CD8-positive, alpha-beta memory T cell (primary cell): ENCODE results near the gene XKR7. TPM values are rescaled to one million over a fixed set of nuclear protein-coding genes. Genes with fewer than 3 reads are reported as not detected.

Source experiments
- CTCF ChIA-PET: fragments of 350-600 bp; sonication (Branson Sonifier 250); formaldehyde crosslinking; loops from one replicate; lab custom pipeline; 2021; ENCODE audit warnings: antibody characterized with exemption; lab: Charles Lee
- POLR2A ChIA-PET: fragments of 350-600 bp; sonication (Branson Sonifier 250); formaldehyde crosslinking; loops from one replicate; lab custom pipeline; 2021; ENCODE audit warnings: antibody characterized with exemption; lab: Charles Lee
- DNase-seq, 5 donors: peaks; one replicate each; pipeline versions ENCODE4 v3.0.0 to v3.0.0-alpha.2; 2020 to 2022; ENCODE audit warnings: mixed read lengths in 1 of 5
- H3K27ac ChIP-seq: one replicate; pipeline ENCODE4 v1.7.0; 2013; ENCODE audit warnings: low read depth, mild to moderate bottlenecking, low read length, moderate library complexity
- H3K27me3 ChIP-seq: 2 replicates; pipeline ENCODE4 v1.7.0; 2013; ENCODE audit warnings: low read length, mild to moderate bottlenecking; ENCODE audit not compliant: insufficient read depth, poor library complexity, severe bottlenecking
- H3K36me3 ChIP-seq: 2 replicates; pipeline ENCODE4 v1.7.0; 2013; ENCODE audit warnings: mild to moderate bottlenecking, low read length, moderate library complexity; ENCODE audit not compliant: insufficient read depth
- H3K4me1 ChIP-seq: 2 replicates; pipeline ENCODE4 v1.7.0; 2013; ENCODE audit warnings: mild to moderate bottlenecking, low read length, moderate library complexity; ENCODE audit not compliant: insufficient read depth
- H3K4me3 ChIP-seq: 2 replicates; pipeline ENCODE4 v1.7.0; 2013; ENCODE audit warnings: mild to moderate bottlenecking, low read length
- H3K9me3 ChIP-seq: 2 replicates; pipeline ENCODE4 v1.7.0; 2013; ENCODE audit warnings: mild to moderate bottlenecking, low read length
- H3K27ac Mint-ChIP-seq, 8 donors: one replicate each; pipeline ENCODE4 v1.8.0; 2020 to 2021; ENCODE audit warnings: mixed read lengths in 8 of 8, mild to moderate bottlenecking in 6 of 8, inconsistent platforms in 3 of 8, moderate library complexity in 3 of 8
- H3K27me3 Mint-ChIP-seq, 2 donors: one replicate each; pipeline ENCODE4 v1.8.0; 2020 to 2021; ENCODE audit warnings: mixed read lengths in 2 of 2, mild to moderate bottlenecking in 1 of 2, moderate library complexity in 1 of 2
- H3K36me3 Mint-ChIP-seq, 3 donors: one replicate each; pipeline ENCODE4 v1.8.0; 2020 to 2021; ENCODE audit warnings: mixed read lengths in 3 of 3, inconsistent platforms in 1 of 3, mild to moderate bottlenecking in 1 of 3
- H3K4me1 Mint-ChIP-seq, 3 donors: one replicate each; pipeline ENCODE4 v1.8.0; 2020 to 2021; ENCODE audit warnings: mixed read lengths in 3 of 3, inconsistent platforms in 1 of 3, mild to moderate bottlenecking in 1 of 3
- H3K4me3 Mint-ChIP-seq, 7 donors: one replicate each; pipeline ENCODE4 v1.8.0; 2020 to 2021; ENCODE audit warnings: mixed read lengths in 7 of 7, mild to moderate bottlenecking in 6 of 7, moderate library complexity in 4 of 7, inconsistent platforms in 2 of 7
- H3K9me3 Mint-ChIP-seq, 5 donors: one replicate each; pipeline ENCODE4 v1.8.0; 2020 to 2022; ENCODE audit warnings: mixed read lengths in 5 of 5, mild to moderate bottlenecking in 3 of 5, moderate library complexity in 2 of 5, inconsistent platforms in 1 of 5
- polyA plus RNA-seq: library from polyadenylated mRNA; unstranded; fragments of 300-500 nt; fragmentation: Illumina TruSeq; gene quantifications from one replicate; pipeline ENCODE4 v1.2.3, GENCODE V29; 2021
- total RNA-seq, 2 experiments: library from RNA; stranded (reverse); gene quantifications; one replicate each; pipeline ENCODE4 v1.2.3, GENCODE V29; 2021

The XKR7 gene
- total and polyA plus RNA-seq, 3 experiments from 2014 or later: 0.02 TPM; not detected in 2

DNA sequence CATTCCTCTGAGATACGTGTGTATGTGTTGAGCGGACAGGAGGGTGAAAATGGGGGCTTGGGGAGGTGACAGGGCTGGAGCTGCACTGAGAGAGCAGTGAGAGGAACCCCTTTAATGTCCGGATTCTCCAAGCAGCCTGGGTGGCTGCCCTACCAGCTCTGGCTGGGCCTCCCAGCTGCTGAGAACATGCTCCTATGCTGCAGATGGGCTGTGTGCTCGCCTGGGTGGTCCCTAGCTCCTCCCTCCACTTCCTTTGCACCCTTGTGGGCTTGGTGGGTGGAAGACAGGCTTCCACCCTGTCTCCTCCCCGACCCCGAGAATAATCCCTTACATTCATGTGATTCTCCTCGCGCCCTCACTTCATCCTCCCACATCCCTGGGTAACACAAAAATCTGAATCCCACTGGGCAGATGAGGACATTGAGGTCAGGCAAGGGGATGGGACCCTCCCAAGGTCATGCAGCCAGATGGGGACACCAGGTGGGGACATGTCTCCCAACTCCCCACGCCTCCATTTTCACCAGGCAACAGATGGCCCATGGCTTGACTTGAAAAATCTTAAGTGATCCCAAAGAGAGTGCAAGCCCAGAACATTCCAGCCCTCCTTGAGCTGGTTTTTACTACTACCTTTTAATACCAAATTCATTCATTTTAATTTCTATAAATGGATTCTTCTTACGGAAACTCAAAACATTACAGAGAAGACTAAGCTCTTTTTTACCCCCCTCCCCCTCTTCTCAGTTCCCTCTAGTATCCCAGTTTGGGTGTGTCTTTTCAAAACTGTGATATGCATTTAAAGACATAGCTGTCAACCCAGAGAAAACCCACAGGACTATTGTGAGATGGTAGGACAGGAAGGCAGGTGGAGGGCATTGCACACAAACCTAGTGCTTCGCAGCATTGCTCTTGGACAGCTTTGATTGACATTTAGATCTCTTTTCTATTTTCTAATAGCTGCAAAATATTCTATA lies 11.1 kb upstream of the XKR7 start:
- H3K27me3 ChIP-seq: peaks cover 5% of the 10 kb centered on the region
- ChIA-PET POLR2A (no interaction called here), CTCF (interaction anchor here (0.9 kb wide), 2 partner anchors 104 to 110 kb away, joined by 3 read pairs; no protein-coding TSS in a partner anchor)
- Mint-ChIP-seq H3K9me3 (no peaks in the 10 kb centered on the region), H3K4me1 (peaks cover 5% of the 10 kb centered on the region in 3 donors), H3K27ac (no peak overlapping the region), H3K27me3 (peaks cover 21 to 47% of the 10 kb centered on the region in 2 donors), H3K4me3 (no peak overlapping the region), H3K36me3 (peaks cover 0 to under 1% (median 0%) of the 10 kb centered on the region in 3 donors)
- H3K9me3 ChIP-seq: no peaks in the 10 kb centered on the region
- H3K4me1 ChIP-seq: peaks cover 4% of the 10 kb centered on the region
- no peak overlapping the region for H3K4me3 ChIP-seq
- DNase-seq: no peak
- H3K36me3 ChIP-seq: no peaks in the 10 kb centered on the region
- no peak overlapping the region for H3K27ac ChIP-seq

DNA sequence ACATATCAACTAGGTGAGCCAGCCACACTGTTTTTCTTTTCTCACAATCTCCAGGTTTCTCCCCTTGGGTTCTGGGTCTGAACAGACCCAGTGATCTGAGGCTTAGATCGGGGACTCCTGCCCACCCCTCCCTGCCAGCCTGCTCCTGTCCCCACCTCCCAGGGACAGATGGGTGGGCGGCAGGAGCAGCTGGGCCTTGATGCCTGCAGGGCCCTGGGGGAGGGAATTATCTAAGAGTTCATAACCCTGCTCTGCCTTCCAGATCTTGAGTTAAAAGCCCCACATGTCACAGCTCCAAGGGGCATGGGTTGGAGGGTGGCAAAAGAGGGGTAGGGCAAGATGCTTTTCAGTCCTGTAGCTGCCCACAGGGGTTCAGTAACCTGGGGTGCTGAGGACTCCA lies 5.2 kb upstream of the XKR7 start:
- no peaks in the 10 kb centered on the region for H3K36me3 ChIP-seq
- peaks cover 14% of the 10 kb centered on the region for H3K27me3 ChIP-seq
- no peaks in the 10 kb centered on the region for H3K4me1 ChIP-seq
- ChIA-PET POLR2A (no interaction called here), CTCF (no interaction called here)
- H3K27ac Mint-ChIP-seq: no peak overlapping the region
- no peak overlapping the region for H3K27ac ChIP-seq
- peaks cover 0 to 4% (median 0%) of the 10 kb centered on the region in 3 donors for H3K36me3 Mint-ChIP-seq
- no peak for DNase-seq
- H3K27me3 Mint-ChIP-seq: peaks cover 37 to 70% of the 10 kb centered on the region in 2 donors
- H3K4me1 Mint-ChIP-seq: peaks cover 0 to 5% (median 4%) of the 10 kb centered on the region in 3 donors
- H3K4me3 ChIP-seq: no peak overlapping the region
- no peak overlapping the region for H3K4me3 Mint-ChIP-seq
- H3K9me3 ChIP-seq: no peaks in the 10 kb centered on the region
- peaks cover 0 to 3% (median 0%) of the 10 kb centered on the region in 5 donors for H3K9me3 Mint-ChIP-seq

DNA sequence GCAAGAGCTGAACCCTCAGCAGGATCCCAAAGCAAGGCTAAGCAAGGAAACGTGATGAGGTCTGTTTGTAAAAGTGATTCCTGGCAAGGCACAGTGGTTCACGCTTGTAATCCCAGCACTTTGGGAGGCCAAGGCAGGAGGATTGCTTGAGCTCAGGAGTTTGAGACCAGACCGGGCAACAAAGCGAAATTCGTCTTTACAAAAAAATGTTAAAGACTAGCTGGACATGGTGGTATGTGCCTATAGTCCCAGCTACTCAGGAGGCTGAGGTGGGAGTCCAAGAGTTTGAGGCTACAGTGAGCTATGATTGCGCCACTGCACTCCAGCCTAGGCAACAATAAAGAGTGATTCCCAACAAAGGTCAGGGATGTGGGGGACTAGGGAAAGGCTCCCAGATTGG lies 4.1 kb upstream of the XKR7 start:
- H3K9me3 ChIP-seq: no peaks in the 10 kb centered on the region
- H3K27ac ChIP-seq: no peak overlapping the region
- Mint-ChIP-seq H3K27ac (no peak overlapping the region), H3K27me3 (peaks cover 36 to 72% of the 10 kb centered on the region in 2 donors), H3K36me3 (peaks cover 0 to 4% (median 0%) of the 10 kb centered on the region in 3 donors), H3K4me3 (no peak overlapping the region), H3K9me3 (peaks cover 0 to 3% (median 2%) of the 10 kb centered on the region in 5 donors), H3K4me1 (peaks cover 5 to 10% (median 8%) of the 10 kb centered on the region in 3 donors)
- H3K4me1 ChIP-seq: no peaks in the 10 kb centered on the region
- CTCF ChIA-PET: interaction anchor here (0.8 kb wide), 1 partner anchor 12 kb away, joined by 3 read pairs; the partner anchor contains the start of gene PDRG1
- no peaks in the 10 kb centered on the region for H3K36me3 ChIP-seq
- no peak for DNase-seq
- no peak overlapping the region for H3K4me3 ChIP-seq
- H3K27me3 ChIP-seq: peaks cover 18% of the 10 kb centered on the region
- POLR2A ChIA-PET: no interaction called here

DNA sequence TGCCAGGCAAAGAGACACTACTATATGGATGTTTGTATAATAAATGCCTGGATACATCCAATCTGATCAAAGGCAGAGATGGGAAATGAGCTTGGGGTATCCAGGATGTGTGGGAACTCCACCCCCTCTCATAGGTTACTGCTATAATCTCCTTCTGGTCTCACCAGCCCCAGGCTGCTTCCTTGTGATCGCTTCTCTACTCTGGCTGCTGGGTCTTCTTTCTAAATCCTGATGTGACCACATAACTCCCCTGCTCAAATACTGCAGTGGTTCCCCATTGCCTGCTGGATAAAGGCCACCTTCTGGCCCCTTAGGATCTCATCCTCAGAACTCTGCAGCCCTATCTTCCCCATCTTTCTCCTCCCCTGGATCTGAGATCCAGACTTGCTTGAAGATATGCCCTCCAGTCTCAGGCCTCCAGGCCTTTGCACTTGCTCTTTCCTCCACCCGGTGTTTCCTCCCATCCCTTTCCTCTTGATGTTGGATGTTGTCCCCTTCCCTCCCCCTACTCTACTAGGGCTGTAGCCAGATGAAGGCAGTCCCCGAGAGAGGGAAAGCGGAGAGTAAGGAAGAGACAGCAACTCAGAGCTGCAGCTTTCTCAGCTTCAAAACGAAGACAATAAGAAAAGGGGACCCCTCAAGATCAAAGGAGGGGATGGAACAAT lies 828 bp upstream of the XKR7 start:
- H3K27me3 Mint-ChIP-seq: peaks cover 40 to 70% of the 10 kb centered on the region in 2 donors
- no peaks in the 10 kb centered on the region for H3K4me1 ChIP-seq
- ChIA-PET CTCF (interaction anchor here (2.6 kb wide), 1 partner anchor 15 kb away, joined by 11 read pairs; the partner anchor contains the start of gene PDRG1), POLR2A (no interaction called here)
- H3K9me3 ChIP-seq: no peaks in the 10 kb centered on the region
- no peaks in the 10 kb centered on the region for H3K36me3 ChIP-seq
- no peak overlapping the region for H3K4me3 ChIP-seq
- no peak for DNase-seq
- peaks cover 25% of the 10 kb centered on the region for H3K27me3 ChIP-seq
- H3K27ac ChIP-seq: no peak overlapping the region
- peak overlapping the region; percentile 28 to 77 (median 52) for H3K4me3 Mint-ChIP-seq
- H3K36me3 Mint-ChIP-seq: peaks cover 0 to 4% (median 0%) of the 10 kb centered on the region in 3 donors
- H3K9me3 Mint-ChIP-seq: peaks cover 0 to 4% (median 2%) of the 10 kb centered on the region in 5 donors
- H3K27ac Mint-ChIP-seq: peak overlapping the region in 2 of 8 donors; percentile 45 to 91
- peaks cover 5 to 13% (median 8%) of the 10 kb centered on the region in 3 donors for H3K4me1 Mint-ChIP-seq

DNA sequence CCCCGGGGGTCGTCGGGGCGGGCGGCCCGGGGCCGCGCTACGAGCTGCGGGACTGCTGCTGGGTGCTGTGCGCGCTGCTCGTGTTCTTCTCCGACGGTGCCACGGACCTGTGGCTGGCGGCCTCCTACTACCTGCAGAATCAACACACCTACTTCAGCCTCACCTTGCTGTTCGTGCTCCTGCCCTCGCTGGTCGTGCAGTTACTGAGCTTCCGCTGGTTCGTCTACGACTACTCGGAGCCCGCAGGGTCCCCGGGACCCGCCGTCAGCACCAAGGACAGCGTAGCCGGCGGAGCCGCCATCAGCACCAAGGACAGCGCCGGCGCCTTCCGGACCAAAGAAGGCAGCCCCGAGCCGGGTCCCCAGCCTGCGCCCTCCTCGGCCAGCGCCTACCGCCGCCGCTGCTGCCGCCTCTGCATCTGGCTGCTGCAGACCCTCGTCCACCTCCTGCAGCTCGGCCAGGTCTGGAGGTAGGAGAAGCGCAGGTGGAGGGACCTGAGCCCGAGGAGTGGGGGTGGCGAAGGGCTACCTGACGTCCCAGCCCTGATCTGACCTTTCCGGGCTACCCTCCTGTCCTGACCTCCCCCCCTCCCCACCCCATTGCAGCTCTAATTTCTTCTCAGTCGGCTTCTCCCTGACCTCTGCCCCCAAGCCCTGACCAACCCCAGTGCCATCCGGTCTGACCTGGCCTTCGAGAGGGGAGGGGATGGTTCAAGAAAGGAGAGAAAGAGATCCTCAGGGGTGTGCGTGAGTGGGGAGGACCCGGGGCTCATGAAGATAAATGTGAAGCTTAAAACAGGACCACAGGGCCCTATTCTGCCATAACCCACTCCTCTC lies 558 bp downstream of the XKR7 start:
- Histone ChIP-seq H3K27ac (no peak overlapping the region), H3K4me1 (no peaks in the 10 kb centered on the region), H3K9me3 (no peaks in the 10 kb centered on the region), H3K36me3 (no peaks in the 10 kb centered on the region), H3K27me3 (peaks cover 25% of the 10 kb centered on the region), H3K4me3 (no peak overlapping the region)
- H3K27me3 Mint-ChIP-seq: peaks cover 45 to 73% of the 10 kb centered on the region in 2 donors
- peak overlapping the region; percentile 73 to 87 (median 85) for H3K4me3 Mint-ChIP-seq
- H3K27ac Mint-ChIP-seq: peak overlapping the region in 2 of 8 donors; percentile 55 to 61
- peaks cover 0 to 4% (median 0%) of the 10 kb centered on the region in 3 donors for H3K36me3 Mint-ChIP-seq
- CTCF ChIA-PET: interaction anchor here (0.7 to 1.4 kb wide), 3 partner anchors 16 to 116 kb away, joined by 3 to 5 read pairs (median 3); partner anchors contain the start of gene PDRG1
- H3K4me1 Mint-ChIP-seq: peaks cover 5 to 13% (median 8%) of the 10 kb centered on the region in 3 donors
- peaks cover 0 to 4% (median 2%) of the 10 kb centered on the region in 5 donors for H3K9me3 Mint-ChIP-seq
- POLR2A ChIA-PET: no interaction called here
- DNase-seq: peak; percentile 72 to 86 (median 79)

DNA sequence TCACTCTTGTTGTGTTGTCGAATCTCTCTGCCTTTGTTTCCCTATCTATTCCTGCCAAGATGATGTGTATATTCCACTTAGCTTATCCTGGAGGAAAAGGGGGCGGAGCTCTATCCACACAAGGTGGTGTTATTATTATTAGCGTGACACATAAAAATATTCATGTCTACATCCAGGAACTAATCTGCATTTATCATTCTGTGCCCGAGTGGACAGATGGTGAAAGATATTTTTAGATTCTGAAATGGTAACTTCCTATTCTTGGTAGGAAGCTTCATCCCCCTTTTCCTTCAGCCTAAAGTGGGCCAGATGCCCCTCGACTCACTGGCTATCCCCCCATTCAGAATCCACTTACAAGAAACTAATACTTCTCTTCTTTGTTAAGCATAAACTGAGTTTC lies 2.0 kb downstream of the XKR7 start:
- no peak overlapping the region for H3K27ac ChIP-seq
- CTCF ChIA-PET: no interaction called here
- H3K4me1 ChIP-seq: no peaks in the 10 kb centered on the region
- Mint-ChIP-seq H3K4me1 (peaks cover 5 to 13% (median 8%) of the 10 kb centered on the region in 3 donors), H3K27me3 (peaks cover 40 to 77% of the 10 kb centered on the region in 2 donors), H3K4me3 (peak overlapping the region in 2 of 7 donors; percentile 27 to 65), H3K9me3 (peaks cover 0 to 4% (median 2%) of the 10 kb centered on the region in 5 donors), H3K36me3 (peaks cover 0 to 4% (median 0%) of the 10 kb centered on the region in 3 donors), H3K27ac (peak overlapping the region in 2 of 8 donors; percentile 9 to 29)
- peaks cover 20% of the 10 kb centered on the region for H3K27me3 ChIP-seq
- no peaks in the 10 kb centered on the region for H3K36me3 ChIP-seq
- DNase-seq: no peak
- no peak overlapping the region for H3K4me3 ChIP-seq
- POLR2A ChIA-PET: no interaction called here
- no peaks in the 10 kb centered on the region for H3K9me3 ChIP-seq

DNA sequence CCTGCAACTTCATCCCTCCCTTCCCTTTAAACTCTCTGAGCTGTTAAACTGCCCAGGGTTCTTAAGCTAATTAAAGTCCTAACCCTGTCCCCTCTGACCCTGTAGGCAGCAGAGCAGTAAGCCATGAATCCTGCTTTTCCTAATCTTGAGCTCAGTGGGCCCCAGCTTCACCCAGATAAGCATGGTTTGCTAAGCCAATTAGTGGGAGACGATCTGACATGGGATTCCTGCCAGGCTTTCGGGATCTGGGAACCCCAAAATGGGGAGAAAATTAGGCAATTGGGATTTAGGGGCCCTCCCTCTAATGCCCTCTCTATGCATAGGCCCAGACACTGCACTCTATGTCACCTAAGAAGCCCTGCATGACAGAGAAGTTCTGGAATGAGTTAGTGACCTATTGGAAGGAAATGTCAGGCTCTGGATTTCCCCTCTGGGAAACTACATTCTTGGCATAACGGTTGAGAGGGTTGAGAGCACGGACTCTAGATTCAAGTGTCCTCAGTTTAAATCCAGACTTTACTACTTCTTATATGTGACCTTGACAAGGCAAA lies 4.6 kb downstream of the XKR7 start:
- no peak overlapping the region for H3K4me3 ChIP-seq
- H3K4me1 Mint-ChIP-seq: peaks cover 4 to 8% (median 5%) of the 10 kb centered on the region in 3 donors
- H3K4me3 Mint-ChIP-seq: no peak overlapping the region
- ChIA-PET CTCF (interaction anchor here (1.4 kb wide), 1 partner anchor 120 kb away, joined by 3 read pairs; no protein-coding TSS in a partner anchor), POLR2A (no interaction called here)
- no peak overlapping the region for H3K27ac ChIP-seq
- H3K4me1 ChIP-seq: no peaks in the 10 kb centered on the region
- H3K27me3 ChIP-seq: peaks cover 11% of the 10 kb centered on the region
- no peak for DNase-seq
- no peaks in the 10 kb centered on the region for H3K36me3 Mint-ChIP-seq
- H3K27ac Mint-ChIP-seq: no peak overlapping the region
- no peaks in the 10 kb centered on the region for H3K9me3 ChIP-seq
- H3K36me3 ChIP-seq: no peaks in the 10 kb centered on the region
- H3K9me3 Mint-ChIP-seq: peaks cover 0 to 4% (median 2%) of the 10 kb centered on the region in 5 donors
- peaks cover 25 to 72% of the 10 kb centered on the region in 2 donors for H3K27me3 Mint-ChIP-seq
